ENCODE data around the gene GAS2. TPM values are rescaled to one million over a fixed set of nuclear protein-coding genes. Genes with fewer than 3 reads are reported as not detected.
A peak's percentile ranks its signal among the peaks of the same experiment; 100 is the strongest.

Gene GAS2
- total and polyA plus RNA-seq, 2 donors (not counting 3 experiments of a cell fraction or from before 2014, with no cell fraction given), result 0.54 to 0.88 TPM

- Histone ChIP-seq H3K4me3 (replicated peaks in 1 of 3; ENCODE audit: insufficient read depth in 1 of 3, low read depth in 1 of 3, low read length in 3 of 3) (no peak overlapping the region), H3K79me2 (ENCODE audit: control insufficient read depth, insufficient read depth, low read length) (no peaks in the 10 kb centered on the region), H2AFZ (ENCODE audit: low read depth, low read length) (peak overlapping the region; percentile 4), H3K9ac (replicated peaks; ENCODE audit: extremely low read depth, insufficient read depth, low read length) (peak overlapping the region; percentile 3), H3K27me3 (ENCODE audit: control insufficient read depth in 2 of 2, insufficient read depth in 2 of 2, low read length in 2 of 2) (no peaks in the 10 kb centered on the region), H3K9me3 (replicated peaks; ENCODE audit: control insufficient read depth, insufficient read depth, low read length) (peaks cover 5% of the 10 kb centered on the region), H3K27ac (ENCODE audit: insufficient read depth, low read depth, low read length) (peak overlapping the region; percentile 52), H4K20me1 (replicated peaks; ENCODE audit: control insufficient read depth, extremely low read depth, insufficient read depth, low read length) (no peaks in the 10 kb centered on the region), H3K4me2 (ENCODE audit: insufficient read depth, low read length) (peak overlapping the region; percentile 60), H3K9me1 (replicated peaks; ENCODE audit: control insufficient read depth, extremely low read depth, insufficient read depth, low read length) (no peaks in the 10 kb centered on the region), H3K4me1 (ENCODE audit: control insufficient read depth, extremely low read depth, insufficient read depth, low read length) (peaks cover 29% of the 10 kb centered on the region), H3K36me3 (ENCODE audit: control insufficient read depth in 2 of 2, extremely low read depth in 1 of 2, insufficient read depth in 2 of 2, low read length in 2 of 2) (no peaks in the 10 kb centered on the region)
- dilution Hi-C loops (cut with MboI; ENCODE audit: extremely low pct_ligation_motif_present, low sequenced_read_pairs) (no loop called here), intact Hi-C loops (cut with micrococcal nuclease) (no loop called here)
- DNase-seq (ENCODE audit: low read depth, low spot score) (peak; percentile 75), FAIRE-seq (no peak)
- TF ChIP-seq POLR2AphosphoS5 (IDR thresholded peaks at IDR 0.05; ENCODE audit: insufficient read depth, low read depth, low read length) (no peak), JUN (IDR thresholded peaks at IDR 0.05; ENCODE audit: borderline replicate concordance, insufficient read depth, insufficient read length, low read depth) (no peak), MYC (IDR thresholded peaks at IDR 0.05; ENCODE audit: low read depth, low read length) (no peak), FOS (IDR thresholded peaks at IDR 0.05; ENCODE audit: borderline replicate concordance, insufficient read depth, low read length) (no peak), POLR2A (IDR thresholded peaks at IDR 0.05; ENCODE audit: low read depth, low read length) (no peak), MAX (IDR thresholded peaks at IDR 0.05; ENCODE audit: insufficient read depth, insufficient read length) (no peak), EZH2 (IDR thresholded peaks at IDR 0.05; ENCODE audit: borderline replicate concordance, low read depth, low read length, severe bottlenecking) (no peak), GATA2 (IDR thresholded peaks at IDR 0.05; ENCODE audit: insufficient read depth, insufficient read length, low read depth, low read length) (no peak), CTCF (IDR thresholded peaks at IDR 0.05; ENCODE audit: extremely low read depth in 1 of 2, insufficient read depth in 1 of 2, low read depth in 1 of 2, low read length in 2 of 2) (no peak)
- BruUV-seq (replicated peaks), result TSS peak; percentile 79
- CTCF ChIA-PET, result interaction anchor here (1.0 to 5.5 kb wide), 7 partner anchors 10 to 104 kb away, joined by 3 to 26 read pairs (median 8); partner anchors contain the start of gene SVIP
- POLR2A ChIA-PET, result no interaction called here
These were observed 141.0 kb downstream of the GAS2 start for GRCh38 chr11:22807391-22807790.
